GM12878 (cell line): ENCODE results near the gene UBL4A. TPM values are rescaled to one million over a fixed set of nuclear protein-coding genes. Genes with fewer than 3 reads are reported as not detected.

Experiments
- ATAC-seq: fragments of 200-7000 bp; cut with Tn5 transposase; 3 replicates; pipeline ENCODE4 v1.9.1; 2020; ENCODE audit warnings: mild to moderate bottlenecking, moderate library complexity
- BruUV-seq: library from RNA; stranded (reverse); fragments of 400-500 nt; replicated peaks from 2 replicates; lab custom pipeline; 2021; lab: Mats Ljungman, UMichigan
- CTCF ChIA-PET: fragments of 300-600 bp; sonication (Branson Sonifier 250); formaldehyde crosslinking; extraction: SDS; loops from one replicate; lab custom pipeline; 2021; ENCODE audit warnings: inconsistent platforms; lab: Yijun Ruan, JAX
- POLR2A ChIA-PET: fragments of 350-600 bp; formaldehyde crosslinking; extraction: SDS; loops from one replicate; lab custom pipeline; 2021; ENCODE audit warnings: inconsistent platforms; lab: Charles Lee
- RAD21 ChIA-PET: fragments of 300-600 bp; sonication (Branson Sonifier 250); formaldehyde crosslinking; loops from one replicate; lab custom pipeline; 2023; ENCODE audit warnings: antibody characterized with exemption; ENCODE audit not compliant: unreplicated experiment; lab: Charles Lee
- SMC1A ChIA-PET: fragments of 300-600 bp; sonication (Branson Sonifier 250); formaldehyde crosslinking; loops from one replicate; lab custom pipeline; 2023; ENCODE audit not compliant: unreplicated experiment, uncharacterized antibody; lab: Charles Lee
- DNase-seq: peaks from one replicate; pipeline ENCODE4 v3.0.0-alpha.2; 2011; ENCODE audit warnings: low read depth, low spot score
- FAIRE-seq: peaks from 3 replicates; lab custom pipeline; 2011; peaks lifted over from hg19 to GRCh38; lab: Jason Lieb, UNC
- H2AFZ ChIP-seq: 2 replicates; pipeline ENCODE4 v1.6.0; 2011; ENCODE audit warnings: low read depth, low read length, control low read depth; ENCODE audit not compliant: control insufficient read depth
- H3K27ac ChIP-seq: 2 replicates; pipeline ENCODE4 v1.5.1; 2011; ENCODE audit warnings: control low read depth; ENCODE audit not compliant: control insufficient read depth, insufficient read depth
- H3K27me3 ChIP-seq, 2 experiments: replicated peaks in 1 of 2; 2 replicates each; pipeline versions ENCODE4 v1.6.0 to v1.6.1; 2011; ENCODE audit warnings: low read length in 1 of 2; ENCODE audit not compliant: control insufficient read depth in 2 of 2, insufficient read depth in 2 of 2
- H3K36me3 ChIP-seq, 2 experiments: 2 replicates each; pipeline ENCODE4 v1.5.1; 2011; ENCODE audit warnings: low read length in 1 of 2; ENCODE audit not compliant: control insufficient read depth in 2 of 2, insufficient read depth in 2 of 2
- H3K4me1 ChIP-seq: 2 replicates; pipeline ENCODE4 v1.6.1; 2011; ENCODE audit warnings: mild to moderate bottlenecking, low read length, moderate library complexity, mixed read lengths; ENCODE audit not compliant: control insufficient read depth, insufficient read depth
- H3K4me2 ChIP-seq: 2 replicates; pipeline ENCODE4 v1.6.0; 2011; ENCODE audit warnings: control low read depth; ENCODE audit not compliant: control insufficient read depth, insufficient read depth
- H3K4me3 ChIP-seq: fragments of 200-600 bp; sonication (generic); 2 replicates; pipeline ENCODE4 v1.5.1; 2016
- H3K79me2 ChIP-seq: 2 replicates; pipeline ENCODE4 v1.6.0; 2011; ENCODE audit warnings: low read length; ENCODE audit not compliant: control insufficient read depth, insufficient read depth
- H3K9ac ChIP-seq: 2 replicates; pipeline ENCODE4 v1.8.0; 2011; ENCODE audit warnings: low read length, control low read depth, mixed read lengths; ENCODE audit not compliant: control insufficient read depth, insufficient read depth
- H3K9me3 ChIP-seq: replicated peaks from 3 replicates; pipeline ENCODE4 v1.5.1; 2011; ENCODE audit warnings: mild to moderate bottlenecking, low read length; ENCODE audit not compliant: control insufficient read depth, insufficient read depth
- H4K20me1 ChIP-seq: 2 replicates; pipeline ENCODE4 v1.6.0; 2011; ENCODE audit not compliant: control insufficient read depth, insufficient read depth
- CBX3 ChIP-seq: fragments of 200-600 bp; sonication (generic); IDR thresholded peaks from 2 replicates; pipeline ENCODE4 v1.6.1; 2016; ENCODE audit warnings: low read depth, borderline replicate concordance
- CHD1 ChIP-seq: IDR thresholded peaks from 2 replicates; pipeline ENCODE4 v1.6.1; 2012; ENCODE audit warnings: low read depth, low read length, improper control_type of control experiment
- IRF4 ChIP-seq: IDR thresholded peaks from 2 replicates; pipeline ENCODE4 v1.6.1; 2011; ENCODE audit warnings: low read depth, low read length
- LARP7 ChIP-seq: fragments of 450-650 bp; IDR thresholded peaks from 2 replicates; pipeline ENCODE4 v1.6.1; 2017; ENCODE audit warnings: mild to moderate bottlenecking
- MYB ChIP-seq: fragments of 150-350 bp; IDR thresholded peaks from 2 replicates; pipeline ENCODE4 v1.6.1; 2014; ENCODE audit warnings: mild to moderate bottlenecking, low read depth, low read length, borderline replicate concordance
- NR2F1 ChIP-seq: fragments of 450-650 bp; conservative IDR thresholded peaks from 2 replicates; pipeline ENCODE4 v1.6.1; 2017; ENCODE audit warnings: mild to moderate bottlenecking
- SRF ChIP-seq, 2 experiments: IDR thresholded peaks; 2 replicates each; pipeline ENCODE4 v1.6.1; 2011; ENCODE audit warnings: low read depth in 2 of 2, low read length in 2 of 2, mild to moderate bottlenecking in 1 of 2, moderate library complexity in 1 of 2
- TCF7 ChIP-seq: IDR thresholded peaks from 2 replicates; pipeline ENCODE4 v1.6.1; 2014; ENCODE audit warnings: antibody characterized with exemption, borderline replicate concordance
- YBX1 ChIP-seq: fragments of 450-650 bp; IDR thresholded peaks from 2 replicates; pipeline ENCODE4 v1.6.1; 2016; ENCODE audit warnings: antibody characterized with exemption
- ZNF207 ChIP-seq: fragments of 450-650 bp; IDR thresholded peaks from 2 replicates; pipeline ENCODE4 v1.6.1; 2014; ENCODE audit warnings: antibody characterized with exemption, mild to moderate bottlenecking, borderline replicate concordance
- WGBS: methylation state at CpG from one replicate; pipeline ENCODE4 v1.1.6; 2016; ENCODE audit warnings: low lambda C conversion rate; ENCODE audit not compliant: insufficient replicate concordance, insufficient coverage; ENCODE audit errors: missing lambda C conversion rate; 5-methylcytosine and 5-hydroxymethylcytosine counted together
- in situ Hi-C: fragments of 300-500 bp; cut with MboI; formaldehyde crosslinking; loops from 9 replicates; pipeline ENCODE4 v1.14.3; 2018; ENCODE audit warnings: mixed read lengths
- intact Hi-C: fragments of 100-400 bp; cut with micrococcal nuclease; formaldehyde crosslinking; loops from one replicate; pipeline ENCODE4 v1.14.2; 2022; ENCODE audit not compliant: unreplicated experiment
- polyA plus RNA-seq, 11 experiments: library from polyadenylated mRNA; depleted of rRNA in 4 of 11; unstranded in 6 of 11; stranded (reverse) in 5 of 11; fragments of >200 nt; fragmentation: Nextera tagmentation in 4 of 11; fragmentation: Illumina TruSeq in 1 of 11; extraction: Ambion mirVana in 4 of 11; extraction: Trizol in 1 of 11; gene quantifications; 1 replicate in 1 of 11; 2 replicates in 10 of 11; pipeline versions ENCODE4 v1.2.1 to v1.2.3, GENCODE V29; 2011 to 2016; ENCODE audit warnings: inconsistent platforms in 2 of 11, missing spikeins in 2 of 11, low read depth in 1 of 11
- total RNA-seq, 4 experiments: library from RNA; depleted of rRNA in 3 of 4; stranded (reverse); fragments of >200 nt in 3 of 4; fragmentation: Illumina TruSeq in 1 of 4; extraction: Trizol in 1 of 4; gene quantifications; 2 replicates each; pipeline versions ENCODE4 v1.2.1 to v1.2.3, GENCODE V29; 2013 to 2021
- TF ChIP-seq, protein P1 (sequence below): fragments of 450-650 bp; formaldehyde crosslinking; IDR thresholded peaks from 2 replicates; pipeline ENCODE4 v1.4.0; 2022; ENCODE audit warnings: mild to moderate bottlenecking, moderate library complexity

Gene UBL4A
- total and polyA plus RNA-seq, 10 of the 15 experiments (the other 5 are each of a cell fraction or from before 2014, with no cell fraction given): 4.2 to 49.9 (median 34.0) TPM

- 64% methylated on average over 14 of the region's 15 CpGs for WGBS
- TF ChIP-seq TCF7: no peak
- TF ChIP-seq NR2F1: no peak
- no peak for TF ChIP-seq YBX1
- no peak for TF ChIP-seq CHD1
- TF ChIP-seq LARP7: no peak
- no peak for TF ChIP-seq IRF4
- TF ChIP-seq SRF (IDR thresholded peaks at IDR 0.05; ENCODE audit: low read depth in 2 of 2, low read length in 2 of 2): no peak
- TF ChIP-seq CBX3: no peak
- Histone ChIP-seq H3K4me3 (no peak overlapping the region), H2AFZ (no peak overlapping the region), H3K36me3 (peaks cover 0 to 2% of the 10 kb centered on the region in 2 experiments; a peak in 3 of 4 replicates), H3K27ac (no peak overlapping the region), H3K4me1 (no peaks in the 10 kb centered on the region), H3K79me2 (no peaks in the 10 kb centered on the region), H4K20me1 (no peaks in the 10 kb centered on the region), H3K27me3 (no peaks in the 10 kb centered on the region), H3K9ac (no peak overlapping the region), H3K9me3 (no peaks in the 10 kb centered on the region; the same call in 2 of the 3 replicates), H3K4me2 (no peak overlapping the region)
- RAD21 ChIA-PET: no interaction called here
- SMC1A ChIA-PET: no interaction called here
- ATAC-seq: no peak
- intact Hi-C loops: no loop called here
- in situ Hi-C loops: no loop called here
- no peak for FAIRE-seq
- CTCF ChIA-PET: no interaction called here
- POLR2A ChIA-PET: no interaction called here
- DNase-seq: no peak
- no TSS peak for BruUV-seq
Measured at GRCh38 chrX:154466907-154467306, 19.5 kb downstream of the UBL4A start.

DNA sequence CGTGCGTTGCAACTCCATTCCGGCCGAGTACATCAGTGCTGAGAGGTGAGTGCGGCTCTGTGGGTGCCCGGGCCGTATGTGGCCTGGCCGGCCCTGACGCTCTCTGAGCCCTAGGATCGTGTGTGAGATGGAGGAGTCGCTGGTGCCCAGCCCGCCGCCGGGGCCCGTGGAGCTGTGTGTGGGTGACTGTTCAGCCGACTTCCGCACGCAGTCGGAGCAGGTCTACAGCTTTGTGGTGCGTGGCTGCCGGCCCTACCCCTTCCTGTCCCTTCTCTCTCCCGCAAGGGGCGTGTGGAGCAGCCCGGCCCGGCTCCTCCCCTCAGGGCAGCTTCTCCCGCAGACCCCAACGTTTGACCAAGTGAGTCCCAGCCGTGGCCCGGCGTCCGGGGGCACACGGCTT, 20.4 kb downstream of the UBL4A start:
- CTCF ChIA-PET: no interaction called here

More for the DNA sequence above, 20.4 kb downstream of the UBL4A start:
- H3K36me3 ChIP-seq: peaks cover 0 to 2% of the 10 kb centered on the region in 2 experiments; a peak in 2 of 4 replicates
- H2AFZ ChIP-seq: no peak overlapping the region
- H4K20me1 ChIP-seq: no peaks in the 10 kb centered on the region
- H3K27ac ChIP-seq: no peak overlapping the region
- no TSS peak for BruUV-seq
- in situ Hi-C loops (no loop called here), intact Hi-C loops (no loop called here)
- ATAC-seq: no peak
- no peak for FAIRE-seq
- no peaks in the 10 kb centered on the region; the same call in 2 of the 3 replicates for H3K9me3 ChIP-seq
- no peak overlapping the region for H3K4me2 ChIP-seq
- H3K79me2 ChIP-seq: no peaks in the 10 kb centered on the region
- no peak for DNase-seq
- no peaks in the 10 kb centered on the region for H3K4me1 ChIP-seq
- no peak overlapping the region for H3K4me3 ChIP-seq
- ChIA-PET RAD21 (no interaction called here), POLR2A (no interaction called here), SMC1A (no interaction called here)
- no peaks in the 10 kb centered on the region for H3K27me3 ChIP-seq
- H3K9ac ChIP-seq: no peak overlapping the region
- TF ChIP-seq, protein P1, sequence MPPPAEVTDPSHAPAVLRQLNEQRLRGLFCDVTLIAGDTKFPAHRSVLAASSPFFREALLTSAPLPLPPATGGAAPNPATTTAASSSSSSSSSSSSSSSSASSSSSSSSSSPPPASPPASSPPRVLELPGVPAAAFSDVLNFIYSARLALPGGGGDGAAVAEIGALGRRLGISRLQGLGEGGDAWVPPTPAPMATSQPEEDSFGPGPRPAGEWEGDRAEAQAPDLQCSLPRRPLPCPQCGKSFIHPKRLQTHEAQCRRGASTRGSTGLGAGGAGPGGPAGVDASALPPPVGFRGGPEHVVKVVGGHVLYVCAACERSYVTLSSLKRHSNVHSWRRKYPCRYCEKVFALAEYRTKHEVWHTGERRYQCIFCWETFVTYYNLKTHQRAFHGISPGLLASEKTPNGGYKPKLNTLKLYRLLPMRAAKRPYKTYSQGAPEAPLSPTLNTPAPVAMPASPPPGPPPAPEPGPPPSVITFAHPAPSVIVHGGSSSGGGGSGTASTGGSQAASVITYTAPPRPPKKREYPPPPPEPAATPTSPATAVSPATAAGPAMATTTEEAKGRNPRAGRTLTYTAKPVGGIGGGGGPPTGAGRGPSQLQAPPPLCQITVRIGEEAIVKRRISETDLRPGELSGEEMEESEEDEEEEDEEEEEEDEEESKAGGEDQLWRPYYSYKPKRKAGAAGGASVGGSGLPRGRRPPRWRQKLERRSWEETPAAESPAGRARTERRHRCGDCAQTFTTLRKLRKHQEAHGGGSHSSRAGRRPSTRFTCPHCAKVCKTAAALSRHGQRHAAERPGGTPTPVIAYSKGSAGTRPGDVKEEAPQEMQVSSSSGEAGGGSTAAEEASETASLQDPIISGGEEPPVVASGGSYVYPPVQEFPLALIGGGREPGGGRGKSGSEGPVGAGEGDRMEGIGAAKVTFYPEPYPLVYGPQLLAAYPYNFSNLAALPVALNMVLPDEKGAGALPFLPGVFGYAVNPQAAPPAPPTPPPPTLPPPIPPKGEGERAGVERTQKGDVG (CRISPR knock-in tag): no peak
- TF ChIP-seq ZNF207 (no peak), MYB (no peak)
- WGBS: 91% methylated on average over 18 of the region's 32 CpGs
